Mesothelial cell of epicardium (in vitro differentiated cells): ENCODE data around the gene LENG9. TPM values are rescaled to one million over a fixed set of nuclear protein-coding genes. Genes with fewer than 3 reads are reported as not detected.
"Not testable (repeated sequence)": the region's sequence is repeated elsewhere in the genome, so short reads cannot be mapped to it uniquely, and the experiment has no call there.

Experiments
- DNase-seq, 2 experiments: peaks; one replicate each; pipeline ENCODE4 v3.0.0; 2021; ENCODE audit warnings: low spot score in 2 of 2; ENCODE audit not compliant: unreplicated experiment in 2 of 2
- H3K27ac Mint-ChIP-seq: 2 replicates; pipeline ENCODE4 v1.8.0; 2021; ENCODE audit warnings: mixed read lengths
- H3K27me3 Mint-ChIP-seq: 2 replicates; pipeline ENCODE4 v1.8.0; 2021; ENCODE audit warnings: low read depth, mixed read lengths
- H3K36me3 Mint-ChIP-seq: 2 replicates; pipeline ENCODE4 v1.8.0; 2021; ENCODE audit warnings: mixed read lengths
- H3K4me1 Mint-ChIP-seq: 2 replicates; pipeline ENCODE4 v1.8.0; 2021; ENCODE audit warnings: mixed read lengths
- H3K4me3 Mint-ChIP-seq: 2 replicates; pipeline ENCODE4 v1.8.0; 2021; ENCODE audit warnings: mild to moderate bottlenecking, moderate library complexity, mixed read lengths
- H3K9me3 Mint-ChIP-seq: 2 replicates; pipeline ENCODE4 v1.8.0; 2021; ENCODE audit warnings: mixed read lengths
- total RNA-seq: library from RNA; stranded (reverse); gene quantifications from 3 replicates; pipeline ENCODE4 v1.2.1, GENCODE V29; 2021
- TF ChIP-seq, protein P1 (sequence below): fragments of 200-600 bp; sonication (generic); IDR thresholded peaks from one replicate; pipeline ENCODE4 v1.5.0; 2021; ENCODE audit warnings: antibody characterized with exemption; ENCODE audit not compliant: unreplicated experiment

Gene LENG9
- total RNA-seq, 1 donor from 2014 or later, result 5.8 TPM

DNA sequence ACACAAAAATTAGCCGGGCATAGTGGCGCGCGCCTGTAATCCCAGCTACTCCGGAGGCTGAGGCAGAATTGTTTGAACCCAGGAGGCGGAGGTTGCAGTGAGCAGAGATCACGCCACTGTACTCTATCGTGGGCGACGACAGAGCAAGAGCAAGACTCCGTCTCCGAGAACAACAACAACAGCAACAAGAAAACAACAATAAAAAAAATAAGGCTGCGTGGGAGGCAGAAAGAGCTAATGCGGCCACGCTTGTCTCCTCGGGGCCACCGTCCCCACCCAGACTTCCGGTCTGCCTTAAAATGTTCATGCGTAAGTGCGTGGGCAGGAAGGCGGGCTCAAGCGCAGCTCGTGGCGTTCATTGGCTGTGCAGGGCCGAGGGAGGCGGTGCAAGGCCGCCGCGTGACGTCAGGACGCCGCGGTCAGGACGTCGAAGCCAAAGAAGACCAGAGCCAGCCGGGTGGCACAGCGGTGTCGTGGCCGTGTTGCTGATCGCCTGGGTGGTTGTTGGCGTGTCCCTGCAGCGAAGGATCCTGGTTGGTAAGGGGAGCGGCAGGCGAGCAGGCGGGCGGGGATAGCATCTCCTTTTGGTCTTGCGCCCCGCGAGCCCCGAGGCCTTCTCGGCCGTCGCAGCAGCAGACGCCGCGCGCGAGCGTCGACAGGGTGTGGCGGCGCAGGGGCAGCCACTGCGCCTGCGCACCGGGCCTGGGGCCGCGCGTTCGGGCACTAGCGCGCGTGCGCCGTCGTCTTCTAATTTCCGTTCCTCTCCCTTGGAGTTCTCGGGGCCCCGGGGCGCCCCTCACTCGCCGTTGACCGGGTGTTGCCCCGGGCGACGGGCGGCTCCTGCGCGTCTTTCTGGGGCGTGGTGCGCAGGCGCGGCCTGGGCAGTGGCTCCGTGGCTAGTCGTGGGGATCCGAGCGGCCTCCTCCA is 14.5 kb downstream of the LENG9 start, which contains the start of gene LENG8:
Gene LENG8, plus strand, starts transcription at position 426 of the 927 bp plus-strand sequence. CDS start 2,146 bp downstream, outside the sequence.
- TF ChIP-seq, protein P1, sequence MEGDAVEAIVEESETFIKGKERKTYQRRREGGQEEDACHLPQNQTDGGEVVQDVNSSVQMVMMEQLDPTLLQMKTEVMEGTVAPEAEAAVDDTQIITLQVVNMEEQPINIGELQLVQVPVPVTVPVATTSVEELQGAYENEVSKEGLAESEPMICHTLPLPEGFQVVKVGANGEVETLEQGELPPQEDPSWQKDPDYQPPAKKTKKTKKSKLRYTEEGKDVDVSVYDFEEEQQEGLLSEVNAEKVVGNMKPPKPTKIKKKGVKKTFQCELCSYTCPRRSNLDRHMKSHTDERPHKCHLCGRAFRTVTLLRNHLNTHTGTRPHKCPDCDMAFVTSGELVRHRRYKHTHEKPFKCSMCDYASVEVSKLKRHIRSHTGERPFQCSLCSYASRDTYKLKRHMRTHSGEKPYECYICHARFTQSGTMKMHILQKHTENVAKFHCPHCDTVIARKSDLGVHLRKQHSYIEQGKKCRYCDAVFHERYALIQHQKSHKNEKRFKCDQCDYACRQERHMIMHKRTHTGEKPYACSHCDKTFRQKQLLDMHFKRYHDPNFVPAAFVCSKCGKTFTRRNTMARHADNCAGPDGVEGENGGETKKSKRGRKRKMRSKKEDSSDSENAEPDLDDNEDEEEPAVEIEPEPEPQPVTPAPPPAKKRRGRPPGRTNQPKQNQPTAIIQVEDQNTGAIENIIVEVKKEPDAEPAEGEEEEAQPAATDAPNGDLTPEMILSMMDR, result no peak
- Mint-ChIP-seq H3K36me3 (peaks cover 7% of the 10 kb centered on the region), H3K4me1 (peaks cover 33% of the 10 kb centered on the region), H3K27ac (peak within 1 kb of the TSS; percentile 100), H3K9me3 (no peaks in the 10 kb centered on the region), H3K4me3 (peak within 1 kb of the TSS; percentile 97), H3K27me3 (no peaks in the 10 kb centered on the region)
- DNase-seq, result peak; percentile 89 to 95

DNA sequence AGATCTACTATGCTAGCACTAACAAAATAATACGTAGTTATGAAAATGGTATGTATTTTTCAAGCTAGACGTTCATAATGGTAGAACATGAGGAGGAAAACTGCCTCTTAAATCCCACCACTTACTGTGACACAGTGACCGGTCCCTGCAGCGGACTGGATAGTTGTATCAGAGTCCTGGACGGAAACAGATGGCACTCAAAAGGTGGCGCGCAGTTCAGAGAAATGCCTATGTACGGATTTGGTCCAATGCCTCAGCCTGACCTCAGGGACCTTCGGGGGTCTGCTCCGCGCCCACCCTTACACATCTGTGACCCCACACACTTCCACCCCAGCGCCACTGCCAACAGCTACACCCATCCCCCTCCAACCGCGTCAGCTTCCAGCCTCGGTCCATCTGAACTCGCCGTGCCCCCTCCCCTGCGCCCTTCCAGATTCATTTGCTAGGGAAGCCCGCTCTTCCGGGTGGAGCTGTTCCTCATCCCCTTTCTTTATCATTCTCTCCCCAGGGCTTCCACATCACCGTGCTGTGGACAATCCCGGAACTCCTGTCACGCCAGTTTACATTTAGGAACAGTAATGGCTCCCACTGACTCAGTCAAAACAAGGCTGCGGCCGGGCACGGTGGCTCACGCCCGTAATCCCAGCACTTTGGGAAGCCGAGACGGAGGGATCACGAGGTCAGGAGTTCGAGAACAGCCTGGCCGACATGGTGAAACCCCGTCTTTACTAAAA is 15.4 kb downstream of the LENG9 start:
- DNase-seq, result no peak
- Mint-ChIP-seq H3K9me3 (no peaks in the 10 kb centered on the region), H3K36me3 (peaks cover 9% of the 10 kb centered on the region), H3K27me3 (no peaks in the 10 kb centered on the region), H3K4me1 (peaks cover 33% of the 10 kb centered on the region), H3K27ac (peak overlapping the region; percentile 100), H3K4me3 (peak overlapping the region; percentile 97)
- TF ChIP-seq, protein P1, result no peak

DNA sequence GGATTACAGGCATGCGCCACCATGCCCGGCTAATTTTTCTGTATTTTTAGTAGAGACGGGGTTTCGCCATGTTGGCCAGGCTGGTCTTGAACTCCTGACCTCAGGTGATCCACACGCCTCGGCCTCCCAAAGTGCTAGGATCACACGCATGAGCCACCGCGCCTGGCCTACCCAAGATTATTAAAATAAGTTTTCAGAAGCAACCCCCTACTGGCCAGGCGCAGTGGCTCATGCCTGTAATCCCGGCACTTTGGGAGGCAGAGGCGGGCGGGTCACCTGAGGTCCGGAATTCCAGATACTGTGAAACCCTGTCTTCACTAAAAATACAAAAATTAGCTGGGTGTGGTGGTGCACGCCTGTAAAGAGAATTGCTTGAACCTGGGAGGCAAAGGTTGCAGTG is 17.2 kb downstream of the LENG9 start:
- not testable (repeated sequence) for H3K9me3 Mint-ChIP-seq, H3K4me3 Mint-ChIP-seq, DNase-seq, H3K27ac Mint-ChIP-seq, H3K27me3 Mint-ChIP-seq
- Mint-ChIP-seq H3K36me3 (peaks cover 10% of the 10 kb centered on the region), H3K4me1 (peaks cover 33% of the 10 kb centered on the region)

DNA sequence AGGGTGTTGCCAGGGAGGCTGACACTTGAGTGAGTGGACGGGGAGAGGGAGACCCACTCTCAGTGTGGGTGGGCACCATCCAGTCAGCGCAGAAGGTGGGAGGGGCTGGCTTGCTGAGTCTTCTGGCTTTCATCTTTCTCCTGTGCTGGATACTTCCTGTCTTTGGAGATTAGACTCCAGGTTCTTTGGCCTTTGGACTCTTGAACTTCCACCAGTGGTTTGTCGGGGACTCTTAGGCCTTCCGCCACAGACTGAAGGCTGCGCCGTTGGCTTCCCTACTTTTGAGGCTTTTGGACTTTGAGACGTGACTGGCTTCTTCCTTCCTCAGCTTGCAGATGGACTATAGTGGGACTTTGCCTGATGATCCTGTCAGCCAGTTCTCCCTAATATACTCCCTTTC is 18.8 kb downstream of the LENG9 start:
- H3K4me1 Mint-ChIP-seq, result peaks cover 18% of the 10 kb centered on the region
- peaks cover 12% of the 10 kb centered on the region for H3K36me3 Mint-ChIP-seq
- H3K27ac Mint-ChIP-seq, result no peak overlapping the region

DNA sequence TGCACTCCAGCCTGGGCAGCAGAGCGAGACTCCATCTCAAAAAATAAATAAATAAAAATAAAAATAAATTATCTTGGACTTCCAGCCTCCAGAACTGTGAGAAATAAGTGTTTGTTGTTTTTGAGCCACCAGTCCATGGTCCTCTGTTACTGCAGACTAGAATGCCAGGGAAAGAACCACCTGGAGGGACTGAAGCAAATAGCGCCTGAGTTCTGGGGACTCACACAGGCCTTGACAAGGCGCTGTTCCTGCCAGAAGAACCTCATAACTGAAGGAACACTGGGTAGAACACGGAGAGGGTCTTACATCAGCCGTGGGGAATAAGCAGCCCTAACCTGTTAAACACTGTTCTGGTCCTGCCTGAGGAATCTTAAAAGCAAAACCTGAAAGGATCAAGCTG is 22.9 kb downstream of the LENG9 start:
- peaks cover 14% of the 10 kb centered on the region for H3K36me3 Mint-ChIP-seq
- H3K27ac Mint-ChIP-seq, result no peak overlapping the region
- no peak overlapping the region for H3K4me3 Mint-ChIP-seq
- no peaks in the 10 kb centered on the region for H3K9me3 Mint-ChIP-seq
- no peaks in the 10 kb centered on the region for H3K27me3 Mint-ChIP-seq
- no peak for DNase-seq
- H3K4me1 Mint-ChIP-seq, result peaks cover 3% of the 10 kb centered on the region
- TF ChIP-seq, protein P1, result no peak

More for the DNA sequence above, 18.8 kb downstream of the LENG9 start:
- no peaks in the 10 kb centered on the region for H3K27me3 Mint-ChIP-seq
- DNase-seq, result no peak
- no peaks in the 10 kb centered on the region for H3K9me3 Mint-ChIP-seq
- TF ChIP-seq, protein P1, result no peak
- no peak overlapping the region for H3K4me3 Mint-ChIP-seq
